OCI-LY1 (cell line): ENCODE results near the gene EIF3CL.
"Not testable (repeated sequence)": the region's sequence is repeated elsewhere in the genome, so short reads cannot be mapped to it uniquely, and the experiment has no call there.

Experiments
- H2AFZ ChIP-seq: fragments of 200-600 bp; sonication (generic), shearing (Covaris generic); 2 replicates; pipeline ENCODE4 v1.6.0; 2014; ENCODE audit warnings: antibody characterized with exemption, mild to moderate bottlenecking, low read length
- H3F3A ChIP-seq: fragments of 200-600 bp; sonication (generic), shearing (Covaris generic); 2 replicates; pipeline ENCODE4 v1.6.0; 2014; ENCODE audit warnings: mild to moderate bottlenecking, antibody characterized with exemption, low read length, moderate library complexity; ENCODE audit not compliant: insufficient read depth
- H3K27ac ChIP-seq: fragments of 200-600 bp; sonication (generic); 2 replicates; pipeline ENCODE4 v1.5.1; 2014; ENCODE audit warnings: low read length, mixed run types, mild to moderate bottlenecking, low read depth; ENCODE audit not compliant: poor library complexity, severe bottlenecking
- H3K27me3 ChIP-seq: fragments of 200-600 bp; sonication (generic); 2 replicates; pipeline ENCODE4 v1.6.0; 2014; ENCODE audit warnings: antibody characterized with exemption, mild to moderate bottlenecking, low read length, moderate library complexity; ENCODE audit not compliant: insufficient read depth
- H3K36me3 ChIP-seq: fragments of 200-600 bp; sonication (generic); 2 replicates; pipeline ENCODE4 v1.6.1; 2014; ENCODE audit warnings: mild to moderate bottlenecking, antibody characterized with exemption, low read length, moderate library complexity, mixed read lengths; ENCODE audit not compliant: insufficient read depth
- H3K4me1 ChIP-seq: fragments of 200-600 bp; sonication (generic); 2 replicates; pipeline ENCODE4 v1.5.1; 2014; ENCODE audit warnings: mild to moderate bottlenecking, low read length, moderate library complexity; ENCODE audit not compliant: insufficient read depth, severe bottlenecking
- H3K4me2 ChIP-seq: fragments of 200-600 bp; sonication (generic), shearing (Covaris generic); 2 replicates; pipeline ENCODE4 v1.6.1; 2014; ENCODE audit warnings: low read length
- H3K4me3 ChIP-seq: fragments of 200-600 bp; sonication (generic); 2 replicates; pipeline ENCODE4 v1.5.1; 2014; ENCODE audit warnings: low read length, low read depth, mild to moderate bottlenecking, mixed read lengths; ENCODE audit not compliant: poor library complexity, severe bottlenecking
- H3K79me2 ChIP-seq: fragments of 200-600 bp; shearing (Covaris generic); 2 replicates; pipeline ENCODE4 v1.6.1; 2016; ENCODE audit warnings: mixed run types, low read length, mixed read lengths; ENCODE audit not compliant: insufficient read depth
- H3K9ac ChIP-seq: fragments of 200-600 bp; sonication (generic), shearing (Covaris generic); 2 replicates; pipeline ENCODE4 v1.6.1; 2014; ENCODE audit warnings: mild to moderate bottlenecking, low read length, mixed read lengths
- H3K9me2 ChIP-seq: fragments of 200-600 bp; sonication (generic), shearing (Covaris generic); 2 replicates; pipeline ENCODE4 v1.6.1; 2014; ENCODE audit warnings: low read depth, mild to moderate bottlenecking, low read length, mixed read lengths
- H3K9me3 ChIP-seq: fragments of 200-600 bp; shearing (Covaris generic); 2 replicates; pipeline ENCODE4 v1.6.1; 2014; ENCODE audit warnings: low read length, mixed read lengths
- H4K20me1 ChIP-seq: fragments of 200-600 bp; sonication (generic), shearing (Covaris generic); 2 replicates; pipeline ENCODE4 v1.6.0; 2016; ENCODE audit warnings: mild to moderate bottlenecking, low read length; ENCODE audit not compliant: insufficient read depth

EIF3CL gene

DNA sequence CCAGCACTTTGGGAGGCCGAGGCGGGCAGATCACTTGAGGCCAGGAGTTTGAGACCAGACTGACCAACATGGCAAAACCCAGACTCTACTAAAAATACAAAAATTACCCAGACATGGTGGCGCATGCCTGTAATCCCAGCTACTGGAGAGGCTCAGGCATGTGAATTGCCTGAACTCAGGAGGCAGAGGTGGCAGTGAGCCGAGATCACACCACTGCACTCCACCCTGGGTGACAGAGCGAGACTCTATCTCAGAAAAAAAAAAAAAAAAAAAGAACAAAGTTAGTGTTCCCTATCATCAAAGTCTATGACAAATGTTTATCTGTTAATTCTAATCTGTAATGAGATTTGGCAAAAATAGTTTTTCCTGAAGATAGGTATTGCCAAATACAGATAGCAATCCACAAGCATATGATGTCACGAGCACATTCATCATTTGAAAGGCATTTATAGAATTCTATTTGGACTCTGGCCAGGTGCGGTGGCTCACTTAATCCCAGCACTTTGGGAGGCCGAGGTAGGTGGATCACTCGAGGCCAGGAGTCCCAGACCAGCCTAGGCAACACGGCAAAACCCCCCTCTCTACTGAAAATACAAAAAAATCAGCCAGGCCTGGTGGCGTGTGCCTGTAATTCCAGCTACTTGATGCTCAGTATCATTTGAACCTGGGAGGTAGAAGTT, 17.6 kb upstream of the EIF3CL start:
- not testable (repeated sequence) for H3K4me3 ChIP-seq, H3K4me1 ChIP-seq, H3K27ac ChIP-seq

DNA sequence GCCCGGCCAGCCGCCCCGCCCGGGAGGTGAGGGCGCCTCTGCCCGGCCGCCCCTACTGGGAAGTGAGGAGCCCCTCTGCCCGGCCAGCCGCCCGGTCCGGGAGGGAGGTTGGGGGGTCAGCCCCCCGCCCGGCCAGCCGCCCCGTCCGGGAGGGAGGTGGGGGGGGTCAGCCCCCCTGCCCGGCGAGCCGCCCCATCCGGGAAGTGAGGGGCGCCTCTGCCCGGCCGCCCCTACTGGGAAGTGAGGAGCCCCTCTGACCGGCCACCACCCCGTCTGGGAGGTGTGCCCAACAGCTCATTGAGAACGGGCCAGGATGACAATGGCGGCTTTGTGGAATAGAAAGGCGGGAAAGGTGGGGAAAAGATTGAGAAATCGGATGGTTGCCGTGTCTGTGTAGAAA, 13.4 kb upstream of the EIF3CL start:
- H3K4me3 ChIP-seq, H3K79me2 ChIP-seq, H3F3A ChIP-seq, H3K27me3 ChIP-seq, H3K4me1 ChIP-seq, H3K27ac ChIP-seq, H2AFZ ChIP-seq, H4K20me1 ChIP-seq, H3K9ac ChIP-seq, H3K4me2 ChIP-seq, H3K9me2 ChIP-seq, H3K36me3 ChIP-seq, H3K9me3 ChIP-seq: not testable (repeated sequence)

More for the DNA sequence above, 17.6 kb upstream of the EIF3CL start:
- not testable (repeated sequence) for H3K9ac ChIP-seq, H3K36me3 ChIP-seq, H3K9me2 ChIP-seq, H3K27me3 ChIP-seq, H4K20me1 ChIP-seq, H3K79me2 ChIP-seq, H3K4me2 ChIP-seq, H3K9me3 ChIP-seq, H3F3A ChIP-seq, H2AFZ ChIP-seq

DNA sequence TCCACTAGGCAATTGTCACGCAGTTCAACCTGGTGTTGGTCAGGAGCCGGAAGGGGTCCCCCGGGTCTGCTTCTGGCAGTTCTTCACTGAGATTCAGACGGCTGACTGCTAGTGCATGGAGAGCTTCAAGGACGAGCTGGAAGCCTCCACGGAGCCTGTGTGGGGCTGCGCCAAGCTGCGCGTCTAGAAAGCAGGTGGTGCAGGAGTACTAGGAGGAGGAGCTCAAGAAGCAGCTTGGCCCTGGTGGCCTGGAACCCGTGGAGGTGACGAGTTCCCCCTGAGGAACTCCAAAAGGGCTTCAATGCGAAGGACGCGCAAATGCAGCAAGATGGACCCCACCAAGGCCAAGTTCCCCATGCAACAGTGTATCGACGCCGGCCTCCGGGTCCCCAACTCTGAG, 10.9 kb upstream of the EIF3CL start:
- not testable (repeated sequence) for H3K4me1 ChIP-seq, H3K27me3 ChIP-seq, H3K9me2 ChIP-seq, H3K9ac ChIP-seq, H2AFZ ChIP-seq, H3K4me3 ChIP-seq, H4K20me1 ChIP-seq, H3K4me2 ChIP-seq, H3K79me2 ChIP-seq, H3K27ac ChIP-seq, H3F3A ChIP-seq, H3K36me3 ChIP-seq, H3K9me3 ChIP-seq

DNA sequence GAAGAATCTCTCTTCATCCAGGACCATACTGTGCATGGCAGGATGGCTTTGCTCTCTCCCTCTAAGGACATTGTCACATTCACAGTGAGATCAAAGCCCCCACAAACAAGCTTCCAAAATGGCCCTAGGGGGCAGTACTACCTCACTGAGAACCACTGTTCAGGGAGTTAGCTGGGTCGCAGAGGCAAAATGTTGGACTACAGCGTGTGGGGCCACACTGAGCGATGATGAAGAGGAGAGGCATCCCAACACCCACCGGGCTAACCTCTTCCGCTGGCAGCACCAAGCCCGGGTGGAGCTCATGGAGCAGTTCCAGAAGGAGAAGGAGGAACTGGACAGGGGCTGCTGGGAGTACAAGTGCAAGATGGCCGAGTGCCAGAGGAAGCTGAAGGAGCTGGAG, 9.9 kb upstream of the EIF3CL start:
- H3K9me3 ChIP-seq, H2AFZ ChIP-seq, H3F3A ChIP-seq, H3K27me3 ChIP-seq, H3K79me2 ChIP-seq, H4K20me1 ChIP-seq, H3K36me3 ChIP-seq, H3K4me3 ChIP-seq, H3K9me2 ChIP-seq, H3K9ac ChIP-seq, H3K4me1 ChIP-seq, H3K4me2 ChIP-seq, H3K27ac ChIP-seq: not testable (repeated sequence)

DNA sequence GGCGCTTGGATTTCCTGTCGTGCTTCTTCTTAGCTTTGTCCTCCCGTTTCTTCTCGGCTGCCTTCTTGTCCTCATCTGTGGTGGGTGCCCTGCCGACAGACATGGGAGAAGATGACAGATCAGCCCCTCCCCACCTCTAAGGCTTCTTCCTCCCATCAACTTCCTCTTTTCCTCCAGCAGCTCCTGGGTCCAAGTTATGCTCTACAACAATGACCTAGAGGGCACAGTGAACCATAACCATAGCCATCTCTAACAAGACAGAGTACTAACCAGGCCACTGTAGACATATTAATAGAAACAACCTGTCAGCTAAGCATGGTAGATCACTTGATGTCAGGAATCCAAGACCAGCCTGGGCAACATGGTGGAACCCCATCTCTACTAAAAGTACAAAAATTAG, 11.6 kb downstream of the EIF3CL start:
- not testable (repeated sequence) for H3K9me2 ChIP-seq, H3K27ac ChIP-seq, H3F3A ChIP-seq, H3K4me2 ChIP-seq, H3K4me1 ChIP-seq, H3K9ac ChIP-seq, H3K27me3 ChIP-seq, H2AFZ ChIP-seq, H3K9me3 ChIP-seq, H3K4me3 ChIP-seq, H4K20me1 ChIP-seq, H3K36me3 ChIP-seq, H3K79me2 ChIP-seq

DNA sequence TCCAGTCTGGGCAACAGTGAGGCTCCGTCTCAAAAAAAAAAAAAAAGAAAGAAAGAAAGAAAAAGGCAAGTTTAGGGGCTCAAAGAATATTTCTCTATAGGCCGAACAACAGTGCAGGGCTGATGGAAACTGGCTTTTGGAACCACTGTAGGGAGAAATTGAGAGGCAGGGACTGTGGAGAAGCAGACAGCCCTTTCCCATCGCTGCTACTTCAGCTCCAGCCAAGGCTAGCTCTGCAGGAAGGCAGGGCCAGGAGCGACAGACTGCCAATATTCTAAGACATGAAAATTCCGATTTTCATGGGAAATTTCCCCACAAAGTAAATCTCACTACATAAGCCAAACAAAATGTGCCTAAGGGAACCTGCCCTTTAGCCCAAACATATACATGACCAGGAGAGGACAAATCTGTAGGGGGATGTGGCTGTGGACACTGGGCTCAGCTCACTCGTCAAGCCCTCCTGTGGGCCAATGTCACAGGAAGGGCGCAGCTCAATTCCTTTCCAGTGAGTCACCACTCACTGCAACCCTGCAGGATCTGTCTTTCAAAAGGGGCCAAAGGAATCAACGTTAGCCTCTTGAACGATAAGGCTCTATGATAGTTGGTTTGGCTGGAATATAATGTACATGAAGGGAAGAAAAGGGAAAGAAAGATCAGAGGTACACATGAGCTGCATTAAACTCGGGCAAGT, 21.3 kb downstream of the EIF3CL start:
- H3K27me3 ChIP-seq, H3K4me3 ChIP-seq, H3K36me3 ChIP-seq: not testable (repeated sequence)

DNA sequence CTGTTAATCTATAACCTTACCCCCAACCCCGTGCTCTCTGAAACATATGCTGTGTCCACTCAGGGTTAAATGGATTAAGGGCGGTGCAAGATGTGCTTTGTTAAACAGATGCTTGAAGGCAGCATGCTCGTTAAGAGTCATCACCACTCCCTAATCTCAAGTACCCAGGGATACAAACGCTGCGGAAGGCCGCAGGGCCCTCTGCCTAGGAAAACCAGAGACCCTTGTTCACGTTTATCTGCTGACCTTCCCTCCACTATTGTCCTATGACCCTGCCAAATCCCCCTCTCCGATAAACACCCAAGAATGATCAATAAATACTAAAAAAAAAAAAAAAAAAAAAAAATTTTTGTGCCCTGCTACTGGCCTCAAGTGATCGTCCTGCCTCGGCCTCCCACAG, 25.8 kb downstream of the EIF3CL start:
- not testable (repeated sequence) for H3F3A ChIP-seq, H3K27ac ChIP-seq, H3K9me2 ChIP-seq, H2AFZ ChIP-seq, H3K9ac ChIP-seq, H3K27me3 ChIP-seq, H3K9me3 ChIP-seq, H3K4me1 ChIP-seq, H3K79me2 ChIP-seq, H4K20me1 ChIP-seq, H3K36me3 ChIP-seq, H3K4me3 ChIP-seq, H3K4me2 ChIP-seq

More for the DNA sequence above, 21.3 kb downstream of the EIF3CL start:
- not testable (repeated sequence) for H3K9me2 ChIP-seq, H3K9ac ChIP-seq, H3K4me1 ChIP-seq, H2AFZ ChIP-seq, H3K9me3 ChIP-seq, H3F3A ChIP-seq, H3K79me2 ChIP-seq, H4K20me1 ChIP-seq, H3K4me2 ChIP-seq, H3K27ac ChIP-seq
